ENCODE measurements around the gene LEO1.

DNA sequence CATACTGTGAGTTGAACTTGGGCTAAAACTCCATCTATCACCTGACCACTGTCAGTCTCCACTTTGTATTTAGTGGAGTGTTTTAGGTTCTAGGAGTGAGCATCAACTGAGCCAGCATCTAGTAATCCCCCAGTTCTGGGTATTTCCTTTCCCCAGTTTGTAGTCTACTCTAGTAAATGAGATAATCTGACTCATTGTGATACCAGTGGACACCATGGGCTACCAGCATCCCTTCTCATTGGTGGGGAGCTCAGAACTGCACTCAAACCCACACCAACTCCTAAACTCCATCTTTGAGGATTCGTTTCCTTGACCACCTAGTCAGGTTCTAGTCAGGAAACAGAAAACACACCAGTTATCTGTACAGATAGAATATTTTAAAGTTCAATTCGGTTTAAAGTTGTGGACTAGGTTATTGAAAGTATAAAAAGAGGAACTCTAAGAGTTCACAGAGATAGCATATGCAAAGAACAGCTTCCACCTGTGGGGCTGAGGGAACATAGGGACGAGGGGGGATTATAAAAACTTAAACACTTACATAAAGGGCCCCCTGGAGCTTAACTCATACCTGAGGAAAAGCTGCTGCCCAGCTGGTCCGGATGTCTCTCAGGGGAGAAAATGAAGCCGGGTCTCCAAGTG, 36.0 kb downstream of the LEO1 start:
- TF ChIP-seq, protein P1, sequence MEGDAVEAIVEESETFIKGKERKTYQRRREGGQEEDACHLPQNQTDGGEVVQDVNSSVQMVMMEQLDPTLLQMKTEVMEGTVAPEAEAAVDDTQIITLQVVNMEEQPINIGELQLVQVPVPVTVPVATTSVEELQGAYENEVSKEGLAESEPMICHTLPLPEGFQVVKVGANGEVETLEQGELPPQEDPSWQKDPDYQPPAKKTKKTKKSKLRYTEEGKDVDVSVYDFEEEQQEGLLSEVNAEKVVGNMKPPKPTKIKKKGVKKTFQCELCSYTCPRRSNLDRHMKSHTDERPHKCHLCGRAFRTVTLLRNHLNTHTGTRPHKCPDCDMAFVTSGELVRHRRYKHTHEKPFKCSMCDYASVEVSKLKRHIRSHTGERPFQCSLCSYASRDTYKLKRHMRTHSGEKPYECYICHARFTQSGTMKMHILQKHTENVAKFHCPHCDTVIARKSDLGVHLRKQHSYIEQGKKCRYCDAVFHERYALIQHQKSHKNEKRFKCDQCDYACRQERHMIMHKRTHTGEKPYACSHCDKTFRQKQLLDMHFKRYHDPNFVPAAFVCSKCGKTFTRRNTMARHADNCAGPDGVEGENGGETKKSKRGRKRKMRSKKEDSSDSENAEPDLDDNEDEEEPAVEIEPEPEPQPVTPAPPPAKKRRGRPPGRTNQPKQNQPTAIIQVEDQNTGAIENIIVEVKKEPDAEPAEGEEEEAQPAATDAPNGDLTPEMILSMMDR (IDR thresholded peaks at IDR 0.05; ENCODE audit: borderline replicate concordance, extremely low read depth, low read length, poor library complexity, severe bottlenecking): no peak
- TF ChIP-seq EZH2 (IDR thresholded peaks at IDR 0.05; ENCODE audit: borderline replicate concordance, low read depth, low read length, severe bottlenecking): no peak
